CD4-positive, alpha-beta memory T cell (primary cell): ENCODE measurements around the gene CMKLR1. TPM values are rescaled to one million over a fixed set of nuclear protein-coding genes. Genes with fewer than 3 reads are reported as not detected.

ENCODE experiments used
- CTCF ChIA-PET: fragments of 350-600 bp; sonication (Branson Sonifier 250); formaldehyde crosslinking; loops from one replicate; lab custom pipeline; 2021; ENCODE audit warnings: inconsistent platforms; ENCODE audit not compliant: partially characterized antibody; lab: Charles Lee
- POLR2A ChIA-PET: fragments of 350-600 bp; sonication (Branson Sonifier 250); formaldehyde crosslinking; loops from one replicate; lab custom pipeline; 2021; ENCODE audit not compliant: partially characterized antibody; lab: Charles Lee
- DNase-seq, 5 donors: peaks; one replicate each; pipeline versions ENCODE4 v3.0.0 to v3.0.0-alpha.2; 2020 to 2022; ENCODE audit warnings: mixed read lengths in 1 of 5
- H3K27ac ChIP-seq: one replicate; pipeline ENCODE4 v1.7.0; 2013; ENCODE audit warnings: low read depth, low read length
- H3K27me3 ChIP-seq: 2 replicates; pipeline ENCODE4 v1.7.0; 2013; ENCODE audit warnings: mild to moderate bottlenecking, low read length, moderate library complexity; ENCODE audit not compliant: insufficient read depth
- H3K36me3 ChIP-seq: 2 replicates; pipeline ENCODE4 v1.7.0; 2013; ENCODE audit warnings: mild to moderate bottlenecking, low read length, moderate library complexity; ENCODE audit not compliant: insufficient read depth
- H3K4me1 ChIP-seq: 2 replicates; pipeline ENCODE4 v1.7.0; 2013; ENCODE audit warnings: mild to moderate bottlenecking, low read length, moderate library complexity; ENCODE audit not compliant: insufficient read depth
- H3K4me3 ChIP-seq, 2 donors: one replicate each; pipeline ENCODE4 v1.7.0; 2013; ENCODE audit warnings: low read length in 2 of 2, mild to moderate bottlenecking in 1 of 2
- H3K9me3 ChIP-seq, 2 donors: one replicate each; pipeline ENCODE4 v1.7.0; 2013; ENCODE audit warnings: low read length in 2 of 2, control low read depth in 1 of 2; ENCODE audit not compliant: control insufficient read depth in 1 of 2
- H3K27ac Mint-ChIP-seq, 7 donors: one replicate each; pipeline ENCODE4 v1.8.0; 2020 to 2021; ENCODE audit warnings: mixed read lengths in 7 of 7, mild to moderate bottlenecking in 6 of 7, inconsistent platforms in 3 of 7, moderate library complexity in 3 of 7
- H3K27me3 Mint-ChIP-seq, 2 donors: one replicate each; pipeline ENCODE4 v1.8.0; 2020 to 2021; ENCODE audit warnings: mixed read lengths in 2 of 2
- H3K36me3 Mint-ChIP-seq, 2 donors: one replicate each; pipeline ENCODE4 v1.8.0; 2020 to 2021; ENCODE audit warnings: mixed read lengths in 2 of 2, inconsistent platforms in 1 of 2, mild to moderate bottlenecking in 1 of 2
- H3K4me1 Mint-ChIP-seq, 4 donors: one replicate each; pipeline ENCODE4 v1.8.0; 2020 to 2021; ENCODE audit warnings: mixed read lengths in 4 of 4, mild to moderate bottlenecking in 1 of 4
- H3K4me3 Mint-ChIP-seq, 8 donors: one replicate each; pipeline ENCODE4 v1.8.0; 2020 to 2021; ENCODE audit warnings: mixed read lengths in 8 of 8, mild to moderate bottlenecking in 7 of 8, moderate library complexity in 6 of 8, inconsistent platforms in 3 of 8
- H3K9me3 Mint-ChIP-seq, 8 donors: one replicate each; pipeline ENCODE4 v1.8.0; 2020 to 2021; ENCODE audit warnings: mixed read lengths in 8 of 8, mild to moderate bottlenecking in 5 of 8, inconsistent platforms in 3 of 8, moderate library complexity in 1 of 8
- intact Hi-C: fragments of 100-400 bp; cut with micrococcal nuclease; formaldehyde crosslinking; loops from one replicate; pipeline ENCODE4 v1.15.1; 2023
- polyA plus RNA-seq, 2 donors: library from polyadenylated mRNA; unstranded; fragments of 300-500 nt; fragmentation: Illumina TruSeq; gene quantifications; one replicate each; pipeline ENCODE4 v1.2.3, GENCODE V29; 2021
- total RNA-seq, 2 experiments: library from RNA; stranded (reverse); gene quantifications; one replicate each; pipeline ENCODE4 v1.2.3, GENCODE V29; 2021

Gene CMKLR1
- total and polyA plus RNA-seq, 4 experiments from 2014 or later: 0.08 to 0.94 (median 0.87) TPM; not detected in 1

DNA sequence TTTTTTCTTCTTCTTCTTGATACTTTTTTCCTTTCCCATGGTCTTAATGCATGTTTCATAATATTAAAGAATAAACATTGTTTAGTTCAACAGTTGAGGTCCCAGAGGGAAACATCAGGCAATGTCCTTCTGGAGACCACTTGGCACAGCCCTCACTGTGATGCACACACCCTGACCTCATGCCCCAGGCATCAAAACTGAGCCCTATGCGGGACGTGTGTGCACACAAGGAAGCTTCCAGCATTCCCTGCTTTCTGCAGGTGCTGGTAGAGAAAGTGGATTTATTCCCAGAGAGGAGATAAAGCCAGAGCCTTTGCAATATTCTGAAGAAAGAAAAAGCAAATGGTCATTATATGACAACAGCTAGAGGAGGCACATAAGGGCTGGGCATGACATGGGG is 16.0 kb upstream of the CMKLR1 start:
- Histone ChIP-seq H3K36me3 (no peaks in the 10 kb centered on the region), H3K9me3 (no peaks in the 10 kb centered on the region), H3K4me1 (no peaks in the 10 kb centered on the region), H3K4me3 (no peak overlapping the region), H3K27me3 (no peaks in the 10 kb centered on the region), H3K27ac (no peak overlapping the region)
- H3K4me3 Mint-ChIP-seq: no peak overlapping the region
- no peaks in the 10 kb centered on the region for H3K36me3 Mint-ChIP-seq
- peaks cover 0 to 4% (median under 1%) of the 10 kb centered on the region in 4 donors for H3K4me1 Mint-ChIP-seq
- peaks cover 0 to 6% (median under 1%) of the 10 kb centered on the region in 8 donors for H3K9me3 Mint-ChIP-seq
- ChIA-PET CTCF (no interaction called here), POLR2A (no interaction called here)
- H3K27me3 Mint-ChIP-seq: peaks cover 0 to 11% of the 10 kb centered on the region in 2 donors
- intact Hi-C loops: no loop called here
- no peak for DNase-seq
- no peak overlapping the region for H3K27ac Mint-ChIP-seq

DNA sequence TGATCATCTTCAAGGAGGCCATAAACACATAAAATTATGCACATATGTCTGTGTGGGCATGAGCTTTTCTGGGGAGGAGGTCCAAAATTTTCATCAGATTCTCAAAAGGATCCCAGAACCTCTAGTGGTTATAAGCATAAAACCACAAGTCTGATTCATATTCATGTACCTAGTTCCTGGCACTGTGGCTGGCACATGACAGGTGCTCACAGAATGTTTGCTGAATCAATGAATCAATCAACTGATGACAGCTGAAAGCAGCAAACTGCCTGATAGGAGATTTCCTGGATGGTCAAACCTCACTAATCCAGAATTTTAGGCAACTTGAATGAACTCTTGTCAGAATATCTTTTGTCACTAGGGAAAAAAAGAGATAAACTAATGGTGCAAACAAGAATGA is 13.5 kb upstream of the CMKLR1 start:
- CTCF ChIA-PET: no interaction called here

DNA sequence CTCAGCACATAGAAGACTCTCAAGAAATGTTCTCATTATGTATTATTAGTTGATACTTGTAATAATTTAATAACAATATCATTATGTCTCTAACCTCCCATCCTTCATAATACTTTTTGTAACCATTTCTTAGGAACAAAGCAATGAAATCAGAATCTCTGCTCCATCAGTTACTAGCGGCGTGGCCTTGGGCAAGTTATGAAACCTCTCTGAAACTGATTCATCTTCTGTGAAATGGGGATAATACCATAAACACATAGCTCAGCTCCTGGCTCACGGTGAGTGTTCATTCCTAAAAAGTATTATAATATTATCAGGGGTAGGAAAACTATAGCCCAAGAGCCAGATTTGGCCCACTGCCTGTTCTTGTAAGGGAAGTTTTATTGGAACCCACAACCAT is 11.4 kb upstream of the CMKLR1 start:
- Mint-ChIP-seq H3K4me3 (no peak overlapping the region), H3K36me3 (no peaks in the 10 kb centered on the region), H3K27ac (no peak overlapping the region), H3K27me3 (peaks cover 0 to 6% of the 10 kb centered on the region in 2 donors), H3K9me3 (peaks cover 0 to 7% (median under 1%) of the 10 kb centered on the region in 8 donors), H3K4me1 (peaks cover 0 to 4% (median under 1%) of the 10 kb centered on the region in 4 donors)
- Histone ChIP-seq H3K9me3 (no peaks in the 10 kb centered on the region), H3K27ac (no peak overlapping the region), H3K4me1 (no peaks in the 10 kb centered on the region), H3K4me3 (no peak overlapping the region), H3K27me3 (no peaks in the 10 kb centered on the region), H3K36me3 (no peaks in the 10 kb centered on the region)
- ChIA-PET CTCF (no interaction called here), POLR2A (no interaction called here)
- no peak for DNase-seq
- intact Hi-C loops: no loop called here

More for the DNA sequence above, 13.5 kb upstream of the CMKLR1 start:
- no peak overlapping the region for H3K27ac ChIP-seq
- Mint-ChIP-seq H3K27ac (no peak overlapping the region), H3K27me3 (peaks cover 0 to 5% of the 10 kb centered on the region in 2 donors), H3K4me1 (peaks cover 0 to 4% (median under 1%) of the 10 kb centered on the region in 4 donors), H3K9me3 (peaks cover 0 to 6% (median under 1%) of the 10 kb centered on the region in 8 donors), H3K36me3 (no peaks in the 10 kb centered on the region), H3K4me3 (no peak overlapping the region)
- POLR2A ChIA-PET: no interaction called here
- no peaks in the 10 kb centered on the region for H3K4me1 ChIP-seq
- DNase-seq: no peak
- H3K4me3 ChIP-seq: no peak overlapping the region
- H3K36me3 ChIP-seq: no peaks in the 10 kb centered on the region
- no peaks in the 10 kb centered on the region for H3K27me3 ChIP-seq
- no peaks in the 10 kb centered on the region for H3K9me3 ChIP-seq
- intact Hi-C loops: no loop called here

DNA sequence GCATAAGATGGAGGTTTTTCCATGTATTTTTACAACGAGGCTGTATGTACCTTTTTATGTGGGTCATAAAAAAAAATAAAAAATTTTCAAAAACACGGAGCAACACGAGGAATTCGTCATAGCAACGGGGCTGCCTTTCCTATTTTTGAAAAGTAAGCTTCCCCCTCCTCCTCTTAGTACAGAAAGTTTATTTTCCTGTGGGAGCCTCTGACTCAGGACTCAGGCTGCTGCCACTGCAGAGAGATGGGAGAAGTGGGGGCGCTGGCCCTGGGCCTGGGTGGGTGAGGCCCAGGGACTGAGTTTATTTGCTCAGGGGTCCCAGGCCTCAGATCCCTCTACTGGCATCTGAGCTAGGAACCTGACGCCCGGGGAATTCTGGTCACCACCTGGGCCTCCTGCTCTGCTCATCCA is 10.2 kb upstream of the CMKLR1 start:
- H3K9me3 ChIP-seq: no peaks in the 10 kb centered on the region
- Mint-ChIP-seq H3K9me3 (peaks cover 0 to 6% (median under 1%) of the 10 kb centered on the region in 8 donors), H3K27ac (no peak overlapping the region), H3K27me3 (peaks cover 1 to 5% of the 10 kb centered on the region in 2 donors), H3K4me1 (peaks cover 0 to 4% (median under 1%) of the 10 kb centered on the region in 4 donors), H3K36me3 (no peaks in the 10 kb centered on the region), H3K4me3 (no peak overlapping the region)
- H3K36me3 ChIP-seq: no peaks in the 10 kb centered on the region
- intact Hi-C loops: no loop called here
- no peaks in the 10 kb centered on the region for H3K27me3 ChIP-seq
- no peak overlapping the region for H3K4me3 ChIP-seq
- no peaks in the 10 kb centered on the region for H3K4me1 ChIP-seq
- ChIA-PET CTCF (no interaction called here), POLR2A (no interaction called here)
- DNase-seq: no peak
- no peak overlapping the region for H3K27ac ChIP-seq

DNA sequence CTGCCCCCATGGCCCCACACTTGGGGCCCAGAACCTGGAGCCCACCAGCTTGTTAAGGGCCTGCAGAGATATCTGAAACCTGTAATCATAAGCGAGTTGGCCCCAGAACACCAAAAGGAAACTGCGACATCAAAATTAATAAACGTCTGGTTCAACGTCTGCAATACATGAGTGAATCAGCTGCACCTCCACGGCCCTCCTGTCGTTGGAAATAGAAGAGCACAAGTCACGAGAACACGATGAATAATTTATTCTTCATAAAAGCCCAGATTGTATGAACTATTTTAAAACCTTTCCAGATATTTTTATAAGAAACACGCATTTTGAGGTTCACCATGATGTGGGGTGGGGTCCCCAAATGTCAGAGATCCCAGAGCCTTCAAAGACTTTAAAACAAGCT is 9.7 kb upstream of the CMKLR1 start:
- no peaks in the 10 kb centered on the region for H3K36me3 Mint-ChIP-seq
- no peak overlapping the region for H3K27ac ChIP-seq
- H3K4me3 ChIP-seq: no peak overlapping the region
- peaks cover 1 to 2% of the 10 kb centered on the region in 2 donors for H3K27me3 Mint-ChIP-seq
- no peaks in the 10 kb centered on the region for H3K36me3 ChIP-seq
- POLR2A ChIA-PET: no interaction called here
- H3K9me3 ChIP-seq: no peaks in the 10 kb centered on the region
- H3K4me1 Mint-ChIP-seq: peaks cover 0 to 4% (median under 1%) of the 10 kb centered on the region in 4 donors
- H3K27ac Mint-ChIP-seq: no peak overlapping the region
- CTCF ChIA-PET: no interaction called here
- H3K9me3 Mint-ChIP-seq: peaks cover 0 to 6% (median under 1%) of the 10 kb centered on the region in 8 donors
- H3K4me3 Mint-ChIP-seq: no peak overlapping the region
- H3K27me3 ChIP-seq: no peaks in the 10 kb centered on the region
- intact Hi-C loops: no loop called here
- DNase-seq: no peak
- no peaks in the 10 kb centered on the region for H3K4me1 ChIP-seq

DNA sequence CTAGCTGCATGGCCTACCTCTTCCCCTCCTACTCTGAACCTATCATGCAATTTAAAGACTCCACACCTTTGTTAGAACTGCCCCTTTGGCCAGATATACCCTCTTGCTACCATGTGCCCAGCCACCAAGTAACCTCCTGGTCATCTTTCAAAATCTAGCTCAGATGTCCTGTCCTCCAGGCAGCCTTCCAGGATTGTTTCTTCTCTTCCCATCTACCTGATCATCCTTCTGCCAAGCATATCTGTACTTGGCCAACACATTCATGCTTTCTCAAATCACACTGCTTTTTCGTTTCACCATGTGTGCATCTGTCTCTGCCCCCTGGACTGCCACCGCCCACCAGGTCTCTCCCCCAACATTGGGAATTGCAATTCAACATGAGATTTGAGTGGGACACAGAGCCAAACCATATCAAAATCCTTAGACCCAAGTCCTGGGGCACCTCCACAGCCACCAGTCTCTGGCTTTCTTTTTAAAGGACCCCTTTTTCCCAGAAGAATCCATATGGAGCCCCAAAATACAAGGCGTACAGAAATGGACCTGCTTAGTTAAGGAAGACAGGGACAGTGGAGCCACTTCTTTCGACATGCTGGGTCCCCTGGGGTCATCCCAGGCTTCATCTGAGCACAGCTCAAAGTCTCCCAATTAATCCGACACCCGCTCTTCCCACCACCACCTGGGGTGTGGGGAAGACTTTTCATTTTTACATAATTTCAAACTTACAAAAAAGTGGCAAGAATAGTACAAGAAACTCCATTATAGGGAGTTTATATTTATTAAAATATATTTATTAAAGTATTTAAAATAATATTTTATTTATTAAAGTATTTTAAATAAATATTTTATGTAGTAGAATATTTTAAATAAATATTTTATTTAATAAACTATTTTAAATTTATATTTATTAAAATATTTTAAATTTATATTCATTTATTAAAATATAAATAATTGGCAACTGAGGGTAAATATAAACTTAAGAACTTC is 7.9 kb upstream of the CMKLR1 start:
- Mint-ChIP-seq H3K27me3 (peaks cover 1 to 2% of the 10 kb centered on the region in 2 donors), H3K36me3 (no peaks in the 10 kb centered on the region), H3K27ac (no peak overlapping the region), H3K4me1 (no peaks in the 10 kb centered on the region), H3K4me3 (no peak overlapping the region), H3K9me3 (peaks cover 0 to 6% (median 0%) of the 10 kb centered on the region in 8 donors)
- ChIA-PET POLR2A (no interaction called here), CTCF (no interaction called here)
- intact Hi-C loops: no loop called here
- DNase-seq: no peak
- no peaks in the 10 kb centered on the region for H3K27me3 ChIP-seq
- H3K27ac ChIP-seq: no peak overlapping the region
- H3K9me3 ChIP-seq: no peaks in the 10 kb centered on the region
- no peaks in the 10 kb centered on the region for H3K36me3 ChIP-seq
- no peak overlapping the region for H3K4me3 ChIP-seq
- no peaks in the 10 kb centered on the region for H3K4me1 ChIP-seq

DNA sequence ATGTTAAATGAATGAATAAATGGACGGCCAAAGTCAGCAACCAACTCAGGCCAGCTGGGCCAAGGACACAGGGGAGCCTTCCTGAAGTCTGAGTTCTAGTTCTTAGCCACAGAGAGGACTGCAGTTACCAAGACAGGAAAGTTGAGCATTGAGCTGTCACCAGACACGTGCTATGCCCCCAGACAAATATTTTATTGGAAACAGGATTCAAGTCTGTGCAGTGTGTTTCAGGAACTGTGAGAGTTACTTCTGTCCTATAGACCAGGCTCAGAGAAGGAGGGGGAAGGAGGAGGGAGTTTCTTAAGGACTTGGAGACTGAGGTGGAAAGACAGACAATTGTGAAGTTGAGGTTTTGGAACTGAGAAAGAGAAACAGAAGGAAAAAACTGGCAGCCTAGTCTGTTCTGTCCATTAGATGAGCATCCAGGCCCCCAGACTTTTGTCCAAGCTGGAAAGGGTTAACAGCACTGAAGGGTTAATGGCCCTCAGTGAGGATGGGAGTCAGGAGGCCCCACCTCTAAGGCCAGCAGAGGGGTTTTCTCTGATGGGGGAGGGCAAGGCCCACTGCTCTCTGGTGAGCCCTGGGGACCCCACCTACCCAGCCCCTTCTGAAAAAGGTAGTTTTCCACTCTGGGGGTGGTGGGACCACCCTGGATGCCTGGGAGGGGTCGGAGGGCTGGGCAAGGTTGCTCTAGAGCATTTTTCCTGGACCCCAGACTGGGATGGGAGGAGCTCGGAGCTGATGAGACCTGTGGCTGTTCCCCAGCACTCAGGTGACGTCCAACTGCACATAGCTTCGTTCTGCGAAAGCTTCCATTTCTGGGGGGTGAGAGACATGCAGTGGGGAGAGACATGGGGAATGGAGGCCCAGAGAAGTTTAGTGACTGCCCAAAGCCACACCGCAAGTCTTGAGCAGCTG is 6.9 kb upstream of the CMKLR1 start:
- no peak for DNase-seq
- CTCF ChIA-PET: no interaction called here
- intact Hi-C loops: no loop called here
- H3K27ac Mint-ChIP-seq: no peak overlapping the region
- H3K27ac ChIP-seq: no peak overlapping the region
- no peak overlapping the region for H3K4me3 Mint-ChIP-seq
- H3K4me3 ChIP-seq: no peak overlapping the region
- H3K36me3 Mint-ChIP-seq: no peaks in the 10 kb centered on the region
- H3K4me1 ChIP-seq: no peaks in the 10 kb centered on the region
- H3K4me1 Mint-ChIP-seq: no peaks in the 10 kb centered on the region
- peaks cover 1 to 2% of the 10 kb centered on the region in 2 donors for H3K27me3 Mint-ChIP-seq
- H3K9me3 Mint-ChIP-seq: peaks cover 0 to 6% (median 0%) of the 10 kb centered on the region in 8 donors
- H3K9me3 ChIP-seq: no peaks in the 10 kb centered on the region
- POLR2A ChIA-PET: no interaction called here
- H3K36me3 ChIP-seq: no peaks in the 10 kb centered on the region
- no peaks in the 10 kb centered on the region for H3K27me3 ChIP-seq
